BE2C (cell line): ENCODE measurements around the gene LASP1NB.
"Not testable (repeated sequence)": the region's sequence is repeated elsewhere in the genome, so short reads cannot be mapped to it uniquely, and the experiment has no call there.

ENCODE experiments used
- DNase-seq: peaks from one replicate; pipeline ENCODE4 v3.0.0-alpha.2; 2020
- H3K27me3 ChIP-seq: fragments of 250-450 bp; sonication (Bioruptor Pico); 2 replicates; pipeline ENCODE4 v1.5.1; 2020; ENCODE audit warnings: mild to moderate bottlenecking
- H3K36me3 ChIP-seq: fragments of 250-450 bp; sonication (Bioruptor Pico); 2 replicates; pipeline ENCODE4 v1.5.1; 2020; ENCODE audit warnings: mild to moderate bottlenecking
- H3K4me1 ChIP-seq: fragments of 250-450 bp; sonication (Bioruptor Pico); 2 replicates; pipeline ENCODE4 v1.5.1; 2020
- H3K4me3 ChIP-seq: 2 replicates; pipeline ENCODE4 v1.5.1; 2011; ENCODE audit warnings: low read depth, low read length
- H3K9me3 ChIP-seq: fragments of 250-450 bp; sonication (Bioruptor Pico); 2 replicates; pipeline ENCODE4 v1.5.1; 2020
- CTCF ChIP-seq: IDR thresholded peaks from 2 replicates; pipeline ENCODE4 v1.5.1; 2012; ENCODE audit warnings: mild to moderate bottlenecking, low read depth, low read length

LASP1NB gene

GRCh38 chr17:38906460-38907228, 18.8 kb upstream of the LASP1NB start:
- Histone ChIP-seq H3K4me1 (no peaks in the 10 kb centered on the region), H3K27me3 (no peaks in the 10 kb centered on the region), H3K9me3 (no peaks in the 10 kb centered on the region), H3K4me3 (no peak overlapping the region), H3K36me3 (no peaks in the 10 kb centered on the region)
- no peak for TF ChIP-seq CTCF
- no peak for DNase-seq

GRCh38 chr17:38907930-38908675, 17.3 kb upstream of the LASP1NB start:
- no peak for DNase-seq

GRCh38 chr17:38908676-38909181, 16.7 kb upstream of the LASP1NB start:
- peaks cover 15% of the 10 kb centered on the region for H3K4me1 ChIP-seq
- H3K4me3 ChIP-seq = no peak overlapping the region
- no peak for DNase-seq
- no peaks in the 10 kb centered on the region for H3K9me3 ChIP-seq
- H3K36me3 ChIP-seq = no peaks in the 10 kb centered on the region
- H3K27me3 ChIP-seq = no peaks in the 10 kb centered on the region
- no peak for TF ChIP-seq CTCF

More at GRCh38 chr17:38907930-38908675, 17.3 kb upstream of the LASP1NB start:
- TF ChIP-seq CTCF = no peak
- H3K4me1 ChIP-seq = peaks cover 10% of the 10 kb centered on the region
- no peaks in the 10 kb centered on the region for H3K9me3 ChIP-seq
- no peak overlapping the region for H3K4me3 ChIP-seq
- no peaks in the 10 kb centered on the region for H3K27me3 ChIP-seq
- no peaks in the 10 kb centered on the region for H3K36me3 ChIP-seq

GRCh38 chr17:38910325-38910724, 15.1 kb upstream of the LASP1NB start:
- Histone ChIP-seq H3K4me3 (no peak overlapping the region), H3K9me3 (no peaks in the 10 kb centered on the region), H3K27me3 (no peaks in the 10 kb centered on the region), H3K36me3 (no peaks in the 10 kb centered on the region; the same call in 1 of the 2 replicates), H3K4me1 (peaks cover 29% of the 10 kb centered on the region)
- no peak for TF ChIP-seq CTCF
- DNase-seq = no peak

GRCh38 chr17:38911081-38911730, 14.2 kb upstream of the LASP1NB start:
- peaks cover 32% of the 10 kb centered on the region for H3K4me1 ChIP-seq
- no peak overlapping the region for H3K4me3 ChIP-seq
- no peaks in the 10 kb centered on the region for H3K27me3 ChIP-seq
- TF ChIP-seq CTCF = no peak
- DNase-seq = no peak
- peaks cover 3% of the 10 kb centered on the region; the same call in 1 of the 2 replicates for H3K36me3 ChIP-seq
- H3K9me3 ChIP-seq = no peaks in the 10 kb centered on the region

- DNase-seq, H3K4me3 ChIP-seq, H3K9me3 ChIP-seq, H3K36me3 ChIP-seq, H3K27me3 ChIP-seq: not testable (repeated sequence)
- H3K4me1 ChIP-seq = peaks cover 32% of the 10 kb centered on the region
Observed at GRCh38 chr17:38911731-38912081, 13.7 kb upstream of the LASP1NB start.
